Spleen (tissue), 11 donors: ENCODE results near the gene RSRP1. TPM values are rescaled to one million over a fixed set of nuclear protein-coding genes. Genes with fewer than 3 reads are reported as not detected.
"Not testable (repeated sequence)": the region's sequence is repeated elsewhere in the genome, so short reads cannot be mapped to it uniquely, and the experiment has no call there.

Source experiments
- DNase-seq: peaks from one replicate; pipeline ENCODE4 v3.0.0-alpha.2; 2020
- H3K27ac ChIP-seq, 8 donors: fragments of 200-600 bp; sonication (generic) in 7 of 8; 1 replicate in 4 of 8; 2 replicates in 4 of 8; pipeline versions ENCODE4 v1.5.0 to v1.8.0; 2016 to 2021; ENCODE audit warnings: inconsistent platforms in 4 of 8, mild to moderate bottlenecking in 4 of 8, moderate library complexity in 1 of 8
- H3K27me3 ChIP-seq, 7 donors: fragments of 200-600 bp; sonication (generic) in 6 of 7; replicated peaks in 1 of 7; 1 replicate in 4 of 7; 2 replicates in 3 of 7; pipeline versions ENCODE4 v1.5.0 to v1.8.0; 2016 to 2021; ENCODE audit warnings: inconsistent platforms in 3 of 7, mild to moderate bottlenecking in 1 of 7
- H3K36me3 ChIP-seq, 6 donors: fragments of 200-600 bp; sonication (generic) in 5 of 6; 1 replicate in 4 of 6; 2 replicates in 2 of 6; pipeline versions ENCODE4 v1.5.0 to v1.8.0; 2016 to 2021; ENCODE audit warnings: inconsistent platforms in 2 of 6
- H3K4me1 ChIP-seq, 6 donors: fragments of 200-600 bp; sonication (generic) in 5 of 6; 1 replicate in 3 of 6; 2 replicates in 3 of 6; pipeline versions ENCODE4 v1.5.0 to v1.8.0; 2016 to 2021; ENCODE audit warnings: inconsistent platforms in 3 of 6
- H3K4me3 ChIP-seq, 8 donors: fragments of 200-600 bp; sonication (generic) in 7 of 8; 1 replicate in 4 of 8; 2 replicates in 4 of 8; pipeline versions ENCODE4 v1.5.0 to v1.8.0; 2016 to 2021; ENCODE audit warnings: inconsistent platforms in 4 of 8, mild to moderate bottlenecking in 4 of 8, moderate library complexity in 2 of 8
- H3K9me3 ChIP-seq, 8 donors: fragments of 200-600 bp; sonication (generic) in 7 of 8; 1 replicate in 4 of 8; 2 replicates in 4 of 8; pipeline versions ENCODE4 v1.5.0 to v1.8.0; 2016 to 2021; ENCODE audit warnings: inconsistent platforms in 4 of 8
- WGBS, 5 donors: extraction: QIAGEN DNeasy Blood & Tissue Kit in 3 of 5; methylation state at CpG; one replicate each; pipeline versions ENCODE4 v1.1.5 to v1.1.7; 2013 to 2018; 5-methylcytosine and 5-hydroxymethylcytosine counted together
- intact Hi-C: fragments of 100-400 bp; cut with DNase I; formaldehyde crosslinking; loops from one replicate; pipeline ENCODE4 v1.15.0; 2023; ENCODE audit warnings: low total_unique reads
- polyA plus RNA-seq, 3 donors: library from polyadenylated mRNA; stranded (reverse); fragments of 200-250 nt; gene quantifications; one replicate each; pipeline ENCODE4 v1.2.1, GENCODE V29; 2013
- total RNA-seq, 7 donors: library from RNA; depleted of rRNA in 3 of 7; stranded (reverse); fragments of >200 nt in 3 of 7; fragmentation: NEBNext Ultra II Directional in 4 of 7; extraction: Animal tissue kit (Norgen Biotek cat#: 25700) in 4 of 7; gene quantifications; one replicate each; pipeline versions ENCODE4 v1.1.0 to v1.2.1, GENCODE V29; 2016 to 2021
- donor health status: healthy with polysubstance abuse.
- donor health status: DM: no; HTN: no; CAD: no; lungs with moderate emphysema.
- donor health status: DM: no; HTN: no; CAD: no.
- donor health status: Bipolar disorder and iron deficiency.
- donor health status: healthy.
- donor health status: DM: no; HTN: no; CAD: no.
- donor health status: DM: yes; HTN: yes; CAD: no.

Gene RSRP1
- total and polyA plus RNA-seq, 10 donors = 159 to 394 (median 219) TPM

GRCh38 chr1:25285862-25286261, 38.6 kb upstream of the RSRP1 start:
- intact Hi-C loops, H3K9me3 ChIP-seq, H3K4me1 ChIP-seq, DNase-seq, H3K4me3 ChIP-seq, H3K27ac ChIP-seq, H3K36me3 ChIP-seq, H3K27me3 ChIP-seq: not testable (repeated sequence)
- 85 to 93% (median 89%) methylated on average over 3 of the region's 3 CpGs for WGBS, 5 donors

- H3K9me3 ChIP-seq, H3K27ac ChIP-seq, H3K4me1 ChIP-seq, H3K4me3 ChIP-seq, DNase-seq, intact Hi-C loops, H3K36me3 ChIP-seq, H3K27me3 ChIP-seq: not testable (repeated sequence)
- 48 to 88% (median 66%) methylated on average over 3 to 4 of the region's 5 CpGs for WGBS, 5 donors
Observed at GRCh38 chr1:25279693-25280111, 32.4 kb upstream of the RSRP1 start.

GRCh38 chr1:25278790-25279189, 31.5 kb upstream of the RSRP1 start:
- H3K4me1 ChIP-seq, H3K4me3 ChIP-seq, DNase-seq, H3K27ac ChIP-seq, intact Hi-C loops, H3K27me3 ChIP-seq, H3K9me3 ChIP-seq, H3K36me3 ChIP-seq: not testable (repeated sequence)
- WGBS, 5 donors = 79 to 90% (median 83%) methylated on average over 2 to 6 of the region's 8 CpGs

DNA sequence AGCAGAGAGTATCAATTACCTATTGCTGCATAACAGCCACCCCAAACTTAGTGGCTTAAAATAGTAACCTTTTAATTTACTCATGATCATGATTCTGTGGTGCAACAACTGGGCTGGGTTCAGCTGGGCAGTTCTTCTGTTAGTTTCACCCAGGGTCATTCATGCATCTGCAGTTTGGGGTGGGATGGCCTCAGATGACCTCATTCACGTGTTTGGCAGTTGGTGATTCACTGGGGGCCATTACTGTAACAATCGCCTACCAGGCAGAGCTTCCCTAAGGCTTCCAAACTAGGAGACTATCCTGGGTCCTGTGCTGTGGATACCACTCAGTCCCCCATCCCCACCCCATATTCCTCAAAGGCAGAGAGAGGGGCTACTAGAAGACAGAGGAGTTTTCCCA, 31.1 kb upstream of the RSRP1 start:
- H3K9me3 ChIP-seq, H3K4me3 ChIP-seq, DNase-seq, H3K27ac ChIP-seq, H3K27me3 ChIP-seq, H3K4me1 ChIP-seq, H3K36me3 ChIP-seq, intact Hi-C loops: not testable (repeated sequence)
- 66 to 88% (median 80%) methylated on average over 1 to 2 of the region's 2 CpGs for WGBS, 5 donors

DNA sequence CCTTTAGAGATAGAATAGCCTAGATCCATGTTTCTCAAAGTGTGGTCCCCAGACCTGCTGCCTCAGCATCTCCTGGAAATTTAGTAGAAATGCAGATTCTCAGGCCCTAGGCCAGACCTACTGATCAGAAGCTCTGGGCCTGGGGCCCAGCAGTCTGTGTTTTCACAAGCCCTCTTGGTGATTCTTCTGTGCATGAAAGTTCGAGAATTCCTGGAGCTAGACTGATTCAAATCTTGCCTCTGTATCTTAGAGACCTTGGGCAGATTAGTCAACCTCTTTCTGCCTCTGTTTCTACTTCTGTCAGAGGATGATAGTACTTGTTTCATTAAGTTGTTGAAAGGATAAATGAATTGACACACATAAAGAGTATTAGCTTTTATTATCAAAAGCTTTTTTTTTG, 30.0 kb upstream of the RSRP1 start:
- H3K27me3 ChIP-seq, H3K4me3 ChIP-seq, intact Hi-C loops, H3K9me3 ChIP-seq, DNase-seq, H3K27ac ChIP-seq, H3K4me1 ChIP-seq, H3K36me3 ChIP-seq: not testable (repeated sequence)
- 63 to 96% (median 90%) methylated on average over 1 of the region's 1 CpG for WGBS, 5 donors

DNA sequence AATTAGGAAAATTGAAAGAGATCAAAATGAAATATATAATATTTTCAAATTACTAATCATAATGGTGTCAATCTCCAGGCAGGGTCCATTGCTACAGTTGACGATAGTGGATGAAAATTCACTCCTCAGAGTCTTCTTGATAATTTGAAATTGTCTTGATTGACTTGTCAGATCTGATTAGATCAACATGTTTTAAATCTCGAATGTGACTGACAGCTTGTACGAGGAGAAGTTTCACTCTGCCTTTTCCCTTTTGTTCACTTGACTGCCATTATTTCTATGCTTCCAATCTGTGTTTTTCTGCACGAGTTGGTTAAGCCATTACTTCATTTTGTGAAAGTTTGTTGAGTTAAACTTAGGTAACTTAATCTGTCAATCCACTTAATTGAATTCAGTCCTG, 28.4 kb upstream of the RSRP1 start:
- H3K4me1 ChIP-seq, H3K9me3 ChIP-seq, H3K27me3 ChIP-seq, intact Hi-C loops, DNase-seq, H3K36me3 ChIP-seq, H3K4me3 ChIP-seq, H3K27ac ChIP-seq: not testable (repeated sequence)
- WGBS, 5 donors = 63 to 90% (median 84%) methylated on average over 4 of the region's 4 CpGs

GRCh38 chr1:25272238-25272637, 25.0 kb upstream of the RSRP1 start, which contains the start of gene RHD:
Gene RHD (plus strand): TSS chr1:25272509. CDS start chr1:25272548, 39 bp downstream.
- H3K27ac ChIP-seq, H3K36me3 ChIP-seq, H3K4me3 ChIP-seq, H3K4me1 ChIP-seq, DNase-seq, H3K27me3 ChIP-seq, H3K9me3 ChIP-seq, intact Hi-C loops: not testable (repeated sequence)
- 76 to 95% (median 85%) methylated on average over 4 to 8 of the region's 8 CpGs for WGBS, 5 donors

GRCh38 chr1:25268143-25268760, 21.0 kb upstream of the RSRP1 start:
- DNase-seq, H3K36me3 ChIP-seq, intact Hi-C loops, H3K27me3 ChIP-seq, H3K9me3 ChIP-seq: not testable (repeated sequence)
- Histone ChIP-seq H3K4me3 (peak overlapping the region in 6 of 8 donors; percentile 34 to 69 (median 57)), H3K4me1 (peaks cover 0 to 15% (median 0%) of the 10 kb centered on the region in 6 donors), H3K27ac (peak overlapping the region in 7 of 8 donors; percentile 65 to 93 (median 87))
- 23 to 33% (median 25%) methylated on average over 14 of the region's 14 CpGs for WGBS, 5 donors
